IMR-90 (cell line): ENCODE results near the gene C11orf97. TPM values are rescaled to one million over a fixed set of nuclear protein-coding genes. Genes with fewer than 3 reads are reported as not detected.

Experiments used
- ATAC-seq: fragments of 200-7000 bp; cut with Tn5 transposase; 2 replicates; pipeline ENCODE4 v1.9.1; 2020; ENCODE audit warnings: low read depth, mild to moderate bottlenecking, moderate library complexity
- BruUV-seq: library from RNA; stranded (reverse); fragments of 400-500 nt; replicated peaks from 2 replicates; lab custom pipeline; 2021; lab: Mats Ljungman, UMichigan
- CTCF ChIA-PET: fragments of 300-600 bp; formaldehyde crosslinking; extraction: SDS; loops from one replicate; lab custom pipeline; 2021; ENCODE audit warnings: antibody characterized with exemption; lab: Yijun Ruan, JAX
- POLR2A ChIA-PET: fragments of 300-600 bp; sonication (Branson Sonifier 250); formaldehyde crosslinking; loops from one replicate; lab custom pipeline; 2022; ENCODE audit warnings: antibody characterized with exemption; ENCODE audit not compliant: unreplicated experiment; lab: Charles Lee
- DNase-seq: peaks from one replicate; pipeline ENCODE4 v3.0.0; 2013
- H2AFZ ChIP-seq: replicated peaks from 2 replicates; pipeline ENCODE3; 2013; ENCODE audit warnings: low read length, mild to moderate bottlenecking; ENCODE audit not compliant: poor library complexity
- H2AK5ac ChIP-seq: 2 replicates; pipeline ENCODE4 v1.6.1; 2013; ENCODE audit warnings: low read depth, low read length, inconsistent platforms
- H2AK9ac ChIP-seq: replicated peaks from 2 replicates; pipeline ENCODE3; 2013; ENCODE audit warnings: mild to moderate bottlenecking, low read depth, low read length, moderate library complexity; ENCODE audit not compliant: poor library complexity
- H2BK120ac ChIP-seq: 2 replicates; pipeline ENCODE4 v1.6.1; 2013; ENCODE audit warnings: low read depth, low read length, inconsistent platforms
- H2BK15ac ChIP-seq: 3 replicates; pipeline ENCODE4 v1.6.1; 2013; ENCODE audit warnings: low read depth, low read length, inconsistent platforms
- H2BK20ac ChIP-seq: 2 replicates; pipeline ENCODE4 v1.6.1; 2013; ENCODE audit warnings: low read depth, mild to moderate bottlenecking, inconsistent platforms, low read length, moderate library complexity
- H2BK5ac ChIP-seq: 2 replicates; pipeline ENCODE4 v1.6.1; 2013; ENCODE audit warnings: mild to moderate bottlenecking, low read depth, low read length, inconsistent platforms; ENCODE audit not compliant: poor library complexity, severe bottlenecking
- H3K14ac ChIP-seq: replicated peaks from 2 replicates; pipeline ENCODE4 v1.6.1; 2013; ENCODE audit warnings: low read depth, low read length, inconsistent platforms
- H3K18ac ChIP-seq: 2 replicates; pipeline ENCODE4 v1.6.1; 2013; ENCODE audit warnings: low read depth, low read length, control low read depth
- H3K23ac ChIP-seq: 2 replicates; pipeline ENCODE4 v1.6.1; 2013; ENCODE audit warnings: low read depth, low read length, inconsistent platforms
- H3K27ac ChIP-seq: 2 replicates; pipeline ENCODE4 v1.5.1; 2013; ENCODE audit warnings: mild to moderate bottlenecking, control low read depth, low read length; ENCODE audit not compliant: insufficient read depth
- H3K27me3 ChIP-seq: 2 replicates; pipeline ENCODE4 v1.6.1; 2013; ENCODE audit warnings: low read length; ENCODE audit not compliant: control insufficient read depth, insufficient read depth
- H3K36me3 ChIP-seq: 2 replicates; pipeline ENCODE4 v1.6.1; 2013; ENCODE audit warnings: low read length, mixed read lengths; ENCODE audit not compliant: control insufficient read depth, insufficient read depth
- H3K4ac ChIP-seq: 2 replicates; pipeline ENCODE4 v1.6.1; 2013; ENCODE audit warnings: low read depth, low read length, inconsistent platforms
- H3K4me1 ChIP-seq: 2 replicates; pipeline ENCODE4 v1.6.1; 2013; ENCODE audit warnings: low read length, mixed read lengths; ENCODE audit not compliant: control insufficient read depth, insufficient read depth
- H3K4me2 ChIP-seq: 2 replicates; pipeline ENCODE4 v1.6.1; 2013; ENCODE audit warnings: low read depth, mild to moderate bottlenecking, control low read depth, low read length, moderate library complexity
- H3K4me3 ChIP-seq: 2 replicates; pipeline ENCODE4 v1.5.1; 2013; ENCODE audit warnings: low read depth, mild to moderate bottlenecking, control low read depth, low read length, moderate library complexity; ENCODE audit not compliant: insufficient read depth
- H3K56ac ChIP-seq: 2 replicates; pipeline ENCODE4 v1.6.1; 2013; ENCODE audit warnings: low read length, inconsistent platforms; ENCODE audit not compliant: insufficient read depth; ENCODE audit errors: extremely low read depth
- H3K79me1 ChIP-seq, 2 experiments: 2 replicates each; pipeline ENCODE4 v1.6.1; 2013; ENCODE audit warnings: low read length in 2 of 2, inconsistent platforms in 1 of 2, low read depth in 1 of 2
- H3K9ac ChIP-seq: 2 replicates; pipeline ENCODE4 v1.6.1; 2013; ENCODE audit warnings: low read depth, low read length, control low read depth
- H3K9me1 ChIP-seq: 2 replicates; pipeline ENCODE4 v1.6.1; 2013; ENCODE audit warnings: low read length, inconsistent platforms; ENCODE audit not compliant: insufficient read depth
- H3K9me3 ChIP-seq: 2 replicates; pipeline ENCODE4 v1.6.1; 2013; ENCODE audit warnings: low read length; ENCODE audit not compliant: control insufficient read depth, insufficient read depth
- H4K20me1 ChIP-seq: 2 replicates; pipeline ENCODE4 v1.6.1; 2013; ENCODE audit warnings: low read length, inconsistent platforms; ENCODE audit not compliant: insufficient read depth
- H4K5ac ChIP-seq: 2 replicates; pipeline ENCODE4 v1.6.1; 2013; ENCODE audit warnings: mild to moderate bottlenecking, low read depth, low read length, control low read depth
- H4K8ac ChIP-seq, 2 experiments: 2 replicates each; pipeline ENCODE4 v1.6.1; 2013; ENCODE audit warnings: low read depth in 2 of 2, low read length in 2 of 2, control low read depth in 1 of 2, inconsistent platforms in 1 of 2
- H4K91ac ChIP-seq: 2 replicates; pipeline ENCODE4 v1.6.1; 2013; ENCODE audit warnings: low read depth, low read length, inconsistent platforms; ENCODE audit not compliant: insufficient read depth
- BHLHE40 ChIP-seq: fragments of 150-350 bp; IDR thresholded peaks from 2 replicates; pipeline ENCODE4 v1.6.1; 2016; ENCODE audit warnings: mild to moderate bottlenecking, low read depth, low read length
- CEBPB ChIP-seq: IDR thresholded peaks from 2 replicates; pipeline ENCODE4 v1.6.1; 2012; ENCODE audit warnings: low read depth, low read length, improper control_type of control experiment
- CHD1 ChIP-seq: IDR thresholded peaks from 2 replicates; pipeline ENCODE4 v1.6.1; 2012; ENCODE audit warnings: low read depth, low read length, improper control_type of control experiment
- CTCF ChIP-seq: conservative IDR thresholded peaks from 2 replicates; pipeline ENCODE4 v1.5.1; 2012; ENCODE audit warnings: mild to moderate bottlenecking, low read depth, low read length, improper control_type of control experiment
- FOS ChIP-seq: fragments of 150-350 bp; IDR thresholded peaks from 2 replicates; pipeline ENCODE4 v1.6.1; 2016; ENCODE audit warnings: low read depth, low read length
- MAFK ChIP-seq: IDR thresholded peaks from 2 replicates; pipeline ENCODE4 v1.6.1; 2012; ENCODE audit warnings: low read depth, low read length, improper control_type of control experiment
- MAZ ChIP-seq: IDR thresholded peaks from 2 replicates; pipeline ENCODE4 v1.6.1; 2012; ENCODE audit warnings: low read depth, mild to moderate bottlenecking, low read length, improper control_type of control experiment, moderate library complexity, borderline replicate concordance
- MXI1 ChIP-seq: IDR thresholded peaks from 2 replicates; pipeline ENCODE4 v1.6.1; 2012; ENCODE audit warnings: low read depth, mild to moderate bottlenecking, low read length, moderate library complexity, borderline replicate concordance
- NFE2L2 ChIP-seq: fragments of 150-350 bp; IDR thresholded peaks from 2 replicates; pipeline ENCODE4 v1.6.1; 2016; ENCODE audit warnings: low read depth, mild to moderate bottlenecking, low read length
- POLR2A ChIP-seq: IDR thresholded peaks from 2 replicates; pipeline ENCODE4 v1.6.1; 2012; ENCODE audit warnings: mild to moderate bottlenecking, low read depth, low read length
- RAD21 ChIP-seq: IDR thresholded peaks from 2 replicates; pipeline ENCODE4 v1.6.1; 2012; ENCODE audit warnings: low read length, improper control_type of control experiment
- RCOR1 ChIP-seq: IDR thresholded peaks from 2 replicates; pipeline ENCODE4 v1.6.1; 2012; ENCODE audit warnings: mild to moderate bottlenecking, low read length, improper control_type of control experiment; ENCODE audit not compliant: insufficient replicate concordance
- RFX5 ChIP-seq: IDR thresholded peaks from 2 replicates; pipeline ENCODE4 v1.8.0; 2012; ENCODE audit warnings: low read depth, mild to moderate bottlenecking, low read length, moderate library complexity
- SMC3 ChIP-seq: fragments of 150-350 bp; IDR thresholded peaks from 2 replicates; pipeline ENCODE4 v1.6.1; 2016; ENCODE audit warnings: low read depth, mild to moderate bottlenecking, antibody characterized with exemption, low read length, moderate library complexity
- WGBS, 2 experiments: methylation state at CpG; one replicate each; pipeline versions ENCODE4 v1.1.5 to v1.1.7; 2013; ENCODE audit warnings: missing lambda C conversion rate in 2 of 2; ENCODE audit not compliant: insufficient read length in 1 of 2; ENCODE audit errors: extremely low coverage in 2 of 2; 5-methylcytosine and 5-hydroxymethylcytosine counted together
- dilution Hi-C: fragments of 300-500 bp; cut with HindIII; formaldehyde crosslinking; loops from one replicate; pipeline ENCODE4 v1.14.3; 2018; ENCODE audit warnings: low sequenced_read_pairs; ENCODE audit not compliant: unreplicated experiment
- in situ Hi-C: fragments of 300-500 bp; cut with MboI; formaldehyde crosslinking; loops from 3 replicates; pipeline ENCODE4 v1.14.3; 2019; ENCODE audit warnings: low sequenced_read_pairs, inconsistent platforms, mixed read lengths
- intact Hi-C: fragments of 100-400 bp; cut with micrococcal nuclease; formaldehyde crosslinking; loops from 2 replicates; pipeline ENCODE4 v1.10.0; 2022
- polyA plus RNA-seq, 3 experiments: library from polyadenylated mRNA; depleted of rRNA; stranded (reverse); fragments of >200 nt; gene quantifications; 2 replicates each; pipeline ENCODE4 v1.2.3, GENCODE V29; 2012; ENCODE audit warnings: low replicate concordance in 1 of 3
- total RNA-seq: library from RNA; depleted of rRNA; stranded (reverse); fragments of >200 nt; gene quantifications from 2 replicates; pipeline ENCODE4 v1.2.3, GENCODE V29; 2012
- TF ChIP-seq, protein P1 (sequence below): fragments of 150-350 bp; IDR thresholded peaks from 2 replicates; pipeline ENCODE4 v1.6.1; 2016; ENCODE audit warnings: low read depth, mild to moderate bottlenecking, low read length, moderate library complexity, borderline replicate concordance
- TF ChIP-seq, protein P2 (sequence below): fragments of 150-350 bp; IDR thresholded peaks from 2 replicates; pipeline ENCODE4 v1.6.1; 2017; ENCODE audit warnings: mild to moderate bottlenecking, antibody characterized with exemption, low read length, low read depth

Gene C11orf97
- total and polyA plus RNA-seq, 2 of the 4 experiments (the other 2 are of a cell fraction): not detected

GRCh38 chr11:94515398-94515797 is 3.1 kb downstream of the C11orf97 start:
- BruUV-seq: no TSS peak
- H3K27me3 ChIP-seq: peaks cover 8% of the 10 kb centered on the region
- CTCF ChIA-PET: interaction anchor here (1.1 kb wide), 1 partner anchor 620 kb away, joined by 4 read pairs; no protein-coding TSS in a partner anchor

More at GRCh38 chr11:94515398-94515797, 3.1 kb downstream of the C11orf97 start:
- dilution Hi-C loops (no loop called here), in situ Hi-C loops (loop anchor here (5.0 kb wide), 1 partner anchor 82 kb away; no protein-coding TSS in a partner anchor), intact Hi-C loops (no loop called here)
- H2AK9ac ChIP-seq: no peak overlapping the region
- no peak for ATAC-seq
- no peaks in the 10 kb centered on the region for H3K9me1 ChIP-seq
- H3K23ac ChIP-seq: no peak overlapping the region
- no peak overlapping the region for H4K91ac ChIP-seq
- H2BK5ac ChIP-seq: no peak overlapping the region
- H2BK15ac ChIP-seq: no peak overlapping the region
- no peak overlapping the region for H2BK20ac ChIP-seq
- H4K20me1 ChIP-seq: no peaks in the 10 kb centered on the region
- H2AFZ ChIP-seq: no peak overlapping the region
- TF ChIP-seq CHD1: no peak
- no peak for TF ChIP-seq MXI1
- no peak for TF ChIP-seq BHLHE40
- no peak for TF ChIP-seq MAFK
- TF ChIP-seq FOS: no peak
- no peak for TF ChIP-seq RFX5
- TF ChIP-seq RAD21: no peak
- TF ChIP-seq CTCF: no peak
- TF ChIP-seq, protein P1, sequence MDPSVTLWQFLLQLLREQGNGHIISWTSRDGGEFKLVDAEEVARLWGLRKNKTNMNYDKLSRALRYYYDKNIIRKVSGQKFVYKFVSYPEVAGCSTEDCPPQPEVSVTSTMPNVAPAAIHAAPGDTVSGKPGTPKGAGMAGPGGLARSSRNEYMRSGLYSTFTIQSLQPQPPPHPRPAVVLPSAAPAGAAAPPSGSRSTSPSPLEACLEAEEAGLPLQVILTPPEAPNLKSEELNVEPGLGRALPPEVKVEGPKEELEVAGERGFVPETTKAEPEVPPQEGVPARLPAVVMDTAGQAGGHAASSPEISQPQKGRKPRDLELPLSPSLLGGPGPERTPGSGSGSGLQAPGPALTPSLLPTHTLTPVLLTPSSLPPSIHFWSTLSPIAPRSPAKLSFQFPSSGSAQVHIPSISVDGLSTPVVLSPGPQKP: no peak
- TF ChIP-seq RCOR1: no peak
- TF ChIP-seq POLR2A: no peak
- no peak for TF ChIP-seq CEBPB
- no peak for TF ChIP-seq MAZ
- TF ChIP-seq, protein P2, sequence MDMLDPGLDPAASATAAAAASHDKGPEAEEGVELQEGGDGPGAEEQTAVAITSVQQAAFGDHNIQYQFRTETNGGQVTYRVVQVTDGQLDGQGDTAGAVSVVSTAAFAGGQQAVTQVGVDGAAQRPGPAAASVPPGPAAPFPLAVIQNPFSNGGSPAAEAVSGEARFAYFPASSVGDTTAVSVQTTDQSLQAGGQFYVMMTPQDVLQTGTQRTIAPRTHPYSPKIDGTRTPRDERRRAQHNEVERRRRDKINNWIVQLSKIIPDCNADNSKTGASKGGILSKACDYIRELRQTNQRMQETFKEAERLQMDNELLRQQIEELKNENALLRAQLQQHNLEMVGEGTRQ: no peak
- TF ChIP-seq SMC3: no peak
- TF ChIP-seq NFE2L2: no peak
- no peak overlapping the region for H3K27ac ChIP-seq
- no peaks in the 10 kb centered on the region for H3K36me3 ChIP-seq
- no peak overlapping the region for H3K4me2 ChIP-seq
- H3K4me3 ChIP-seq: no peak overlapping the region
- POLR2A ChIA-PET: no interaction called here
- DNase-seq: no peak
- no peaks in the 10 kb centered on the region for H3K9me3 ChIP-seq
- no peak overlapping the region for H3K4ac ChIP-seq
- no peaks in the 10 kb centered on the region for H3K79me1 ChIP-seq
- no peak overlapping the region for H3K18ac ChIP-seq
- no peak overlapping the region for H3K14ac ChIP-seq
- no peak overlapping the region for H3K56ac ChIP-seq
- H2BK120ac ChIP-seq: no peak overlapping the region
- WGBS, 2 experiments: no CpG with 5 or more reads among the region's 2 CpGs
- H3K9ac ChIP-seq: no peak overlapping the region
- peaks cover 4% of the 10 kb centered on the region for H3K4me1 ChIP-seq
- H4K8ac ChIP-seq: no peak overlapping the region
- no peak overlapping the region for H4K5ac ChIP-seq
- H2AK5ac ChIP-seq: no peak overlapping the region
